Heart left ventricle (tissue), 16 donors: ENCODE data around the gene TLX1. TPM values are rescaled to one million over a fixed set of nuclear protein-coding genes. Genes with fewer than 3 reads are reported as not detected.

Source experiments
- ATAC-seq, 4 donors: fragments of 200-7000 bp; cut with Tn5 transposase; one replicate each; pipeline ENCODE4 v1.9.1; 2020 to 2022; ENCODE audit warnings: moderate library complexity in 4 of 4, mild to moderate bottlenecking in 3 of 4, moderate number of reproducible peaks in 1 of 4
- DNase-seq, 5 donors: peaks; one replicate each; pipeline ENCODE4 v3.0.0-alpha.2; 2020
- H3K27ac ChIP-seq, 12 donors: fragments of 200-600 bp; sonication (generic) in 4 of 12; one replicate each; pipeline versions ENCODE4 v1.5.0 to v1.8.0; 2016 to 2022; ENCODE audit warnings: mild to moderate bottlenecking in 2 of 12
- H3K27me3 ChIP-seq, 9 donors: fragments of 200-600 bp; sonication (generic) in 2 of 9; one replicate each; pipeline versions ENCODE4 v1.5.1 to v1.8.0; 2016 to 2022; ENCODE audit warnings: mild to moderate bottlenecking in 3 of 9
- H3K36me3 ChIP-seq, 9 donors: fragments of 200-600 bp; sonication (generic) in 2 of 9; one replicate each; pipeline versions ENCODE4 v1.5.0 to v1.8.0; 2018 to 2022; ENCODE audit warnings: mild to moderate bottlenecking in 2 of 9
- H3K4me1 ChIP-seq, 12 donors: fragments of 200-600 bp; sonication (generic) in 4 of 12; one replicate each; pipeline versions ENCODE4 v1.5.0 to v1.8.0; 2016 to 2022; ENCODE audit warnings: mild to moderate bottlenecking in 3 of 12
- H3K4me3 ChIP-seq, 12 donors: fragments of 200-600 bp; sonication (generic) in 4 of 12; one replicate each; pipeline versions ENCODE4 v1.5.0 to v1.8.0; 2017 to 2022; ENCODE audit warnings: mild to moderate bottlenecking in 9 of 12, moderate library complexity in 4 of 12
- H3K9me3 ChIP-seq, 12 donors: fragments of 200-600 bp; sonication (generic) in 4 of 12; one replicate each; pipeline versions ENCODE4 v1.5.0 to v1.8.0; 2016 to 2022; ENCODE audit warnings: mild to moderate bottlenecking in 1 of 12
- POLR2A ChIP-seq, 2 donors: fragments of 450-650 bp; IDR thresholded peaks; one replicate each; pipeline ENCODE4 v1.6.1; 2017; ENCODE audit warnings: antibody characterized with exemption in 2 of 2, mild to moderate bottlenecking in 2 of 2, moderate library complexity in 2 of 2
- WGBS, 4 donors: extraction: QIAGEN DNeasy Blood & Tissue Kit in 2 of 4; methylation state at CpG; one replicate each; pipeline versions ENCODE4 v1.1.5 to v1.1.7; 2013 to 2018; 5-methylcytosine and 5-hydroxymethylcytosine counted together
- intact Hi-C, 10 donors: fragments of 100-400 bp; cut with DNase I; formaldehyde crosslinking; loops; one replicate each; pipeline versions ENCODE4 v1.11.1 to v1.14.2; 2022
- polyA plus RNA-seq, 2 donors: library from polyadenylated mRNA; stranded (reverse); fragments of 200-250 nt; gene quantifications; one replicate each; pipeline ENCODE4 v1.2.3, GENCODE V29; 2013
- total RNA-seq, 9 donors: library from RNA; depleted of rRNA in 2 of 9; stranded (reverse); fragments of >200 nt in 2 of 9; fragmentation: NEBNext Ultra II Directional in 3 of 9; extraction: Animal tissue kit (Norgen Biotek cat#: 25700) in 3 of 9; gene quantifications; one replicate each; pipeline versions ENCODE4 v1.1.0 to v1.2.4, GENCODE V29; 2016 to 2023
- TF ChIP-seq, protein P1 (sequence below), 12 donors: fragments of 200-600 bp; sonication (generic) in 4 of 12; IDR thresholded peaks; one replicate each; pipeline versions ENCODE4 v1.5.0 to v1.8.0; 2018 to 2022; ENCODE audit warnings: antibody characterized with exemption in 12 of 12, mild to moderate bottlenecking in 5 of 12
- donor health status: ischemic (EF 13 %, LVEDD 7.1; RV severe dilation, severe dysfunction).
- donor health status: healthy with polysubstance abuse.
- donor health status: DM: no; HTN: yes; CAD: no.
- donor health status: DM: no; HTN: no; CAD: no.
- donor health status: ischemic (EF 25% LVEDD 6.9; RV normal size, moderate dysfunction).
- donor health status: ischemic (EF 25% LVEDD 5.7; RV mildly dilated, moderate dysfunction).
- donor health status: healthy.
- donor health status: DM: yes; HTN: yes; CAD: no.
- donor health status: ischemic (EF 35%, LVEDD 5.7; RV mildly dilated, moderate dysfunction).
- donor health status: nonischemic (EF 11% LVEDD 7.7; RV severe dilation, severe dysfunction).
- donor health status: DM: yes; HTN: yes; CAD: no.
- donor health status: PGD.
- donor health status: ischemic (EF 29% LVEDD 5.4; RV normal size, mild dysfunction).
- donor health status: nonischemic (EF 23%, LVEDD 6.1; RV moderate dilation, normal function).

Gene TLX1
- total and polyA plus RNA-seq, 11 donors, result 0.08 to 0.94 (median 0.18) TPM; not detected in 3

DNA sequence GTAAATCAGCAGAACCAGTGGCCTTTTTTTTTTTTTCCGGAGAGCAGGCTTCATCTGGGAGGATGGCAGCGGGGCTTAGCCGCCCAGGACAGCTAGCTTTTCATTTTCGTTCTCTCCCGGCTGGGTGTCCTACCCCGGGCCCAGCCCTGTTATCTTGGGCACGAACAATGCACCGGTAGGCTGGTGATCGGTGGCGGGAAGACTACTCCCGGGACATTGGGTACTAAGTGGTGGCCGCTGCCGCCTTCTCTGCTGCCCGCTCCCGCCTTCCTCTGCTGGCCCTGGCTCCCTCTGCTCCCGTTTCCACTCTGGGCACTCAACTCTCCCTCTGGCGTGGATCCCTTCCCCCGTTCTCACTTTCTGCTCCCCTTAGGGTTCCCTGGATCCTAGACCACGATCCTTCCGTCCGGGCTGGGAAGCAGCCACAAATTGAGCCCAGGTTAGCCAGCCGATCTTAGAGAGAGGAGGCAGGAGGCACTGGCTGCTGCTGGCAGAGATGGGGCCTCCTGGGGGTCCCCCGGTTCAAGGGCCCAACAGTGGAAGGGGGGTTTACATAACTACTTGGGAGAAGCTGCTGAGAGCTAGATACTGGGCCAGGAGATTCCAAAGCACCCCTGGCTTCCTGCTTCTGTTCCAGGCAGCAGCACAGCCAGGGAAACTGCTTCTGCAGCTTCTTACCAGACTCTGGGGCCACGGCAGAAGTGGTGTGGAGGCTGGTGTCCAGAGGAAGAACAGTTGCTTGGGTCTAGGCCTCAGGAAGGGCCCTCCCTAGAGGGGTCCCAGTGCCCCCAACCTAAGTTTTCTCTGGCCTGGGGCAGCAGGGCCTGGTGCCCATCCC lies 1.8 kb downstream of the TLX1 start:
- H3K9me3 ChIP-seq, result no peaks in the 10 kb centered on the region
- H3K27me3 ChIP-seq, result peaks cover 71 to 100% (median 99%) of the 10 kb centered on the region in 9 donors
- TF ChIP-seq POLR2A (IDR thresholded peaks at IDR 0.05), result no peak
- TF ChIP-seq, protein P1, sequence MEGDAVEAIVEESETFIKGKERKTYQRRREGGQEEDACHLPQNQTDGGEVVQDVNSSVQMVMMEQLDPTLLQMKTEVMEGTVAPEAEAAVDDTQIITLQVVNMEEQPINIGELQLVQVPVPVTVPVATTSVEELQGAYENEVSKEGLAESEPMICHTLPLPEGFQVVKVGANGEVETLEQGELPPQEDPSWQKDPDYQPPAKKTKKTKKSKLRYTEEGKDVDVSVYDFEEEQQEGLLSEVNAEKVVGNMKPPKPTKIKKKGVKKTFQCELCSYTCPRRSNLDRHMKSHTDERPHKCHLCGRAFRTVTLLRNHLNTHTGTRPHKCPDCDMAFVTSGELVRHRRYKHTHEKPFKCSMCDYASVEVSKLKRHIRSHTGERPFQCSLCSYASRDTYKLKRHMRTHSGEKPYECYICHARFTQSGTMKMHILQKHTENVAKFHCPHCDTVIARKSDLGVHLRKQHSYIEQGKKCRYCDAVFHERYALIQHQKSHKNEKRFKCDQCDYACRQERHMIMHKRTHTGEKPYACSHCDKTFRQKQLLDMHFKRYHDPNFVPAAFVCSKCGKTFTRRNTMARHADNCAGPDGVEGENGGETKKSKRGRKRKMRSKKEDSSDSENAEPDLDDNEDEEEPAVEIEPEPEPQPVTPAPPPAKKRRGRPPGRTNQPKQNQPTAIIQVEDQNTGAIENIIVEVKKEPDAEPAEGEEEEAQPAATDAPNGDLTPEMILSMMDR (IDR thresholded peaks at IDR 0.05), result no peak
- DNase-seq, result no peak
- no peak for ATAC-seq
- peaks cover 3 to 50% (median 23%) of the 10 kb centered on the region in 12 donors for H3K4me1 ChIP-seq
- intact Hi-C loops, result no loop called here
- peak overlapping the region in 1 of 12 donors; percentile 44 for H3K27ac ChIP-seq
- H3K4me3 ChIP-seq, result peak overlapping the region in 3 of 12 donors; percentile 13 to 46 (median 29)
- 16 to 22% (median 19%) methylated on average over 19 to 24 of the region's 24 CpGs for WGBS, 4 donors
- no peaks in the 10 kb centered on the region for H3K36me3 ChIP-seq

DNA sequence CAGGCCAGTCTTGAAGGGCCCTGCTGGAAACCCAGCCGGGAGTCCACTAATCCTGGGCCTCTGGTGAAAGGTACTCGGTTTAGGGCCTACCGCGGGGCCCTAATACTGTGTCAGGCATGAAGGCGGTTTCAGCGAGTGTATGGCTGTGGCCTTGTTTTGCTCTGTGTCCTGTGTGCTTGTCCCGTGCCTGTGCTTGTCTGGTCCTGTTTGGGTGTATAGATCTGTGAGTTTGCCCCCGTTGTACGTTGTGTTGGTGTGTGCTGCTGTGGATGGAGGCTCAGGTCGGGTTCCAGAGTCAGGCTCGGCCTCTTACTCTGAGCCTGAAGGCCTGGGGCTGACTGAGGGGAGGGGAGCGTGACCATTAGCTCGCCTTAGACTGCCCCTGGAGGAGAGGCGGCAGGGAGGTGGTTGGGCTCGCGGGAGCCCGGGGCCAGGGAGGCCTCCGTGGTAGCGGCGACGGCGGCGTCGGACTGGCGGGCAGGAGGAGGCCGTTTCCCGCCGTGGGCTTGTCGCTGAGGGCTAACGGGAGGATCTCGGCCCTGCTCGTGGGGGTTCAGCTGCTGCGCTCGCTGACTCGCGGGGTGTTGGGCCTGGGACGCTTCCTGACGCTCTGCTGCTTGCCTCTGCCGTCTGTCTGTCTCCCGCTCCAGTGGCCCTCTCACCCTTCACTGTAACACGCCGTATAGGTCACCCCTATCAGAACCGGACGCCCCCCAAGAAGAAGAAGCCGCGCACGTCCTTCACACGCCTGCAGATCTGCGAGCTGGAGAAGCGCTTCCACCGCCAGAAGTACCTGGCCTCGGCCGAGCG lies 2.6 kb downstream of the TLX1 start:
- intact Hi-C loops, result no loop called here
- no peak for TF ChIP-seq POLR2A (IDR thresholded peaks at IDR 0.05)
- TF ChIP-seq, protein P1 (IDR thresholded peaks at IDR 0.05), result no peak
- Histone ChIP-seq H3K27me3 (peaks cover 77 to 100% (median 98%) of the 10 kb centered on the region in 9 donors), H3K9me3 (no peaks in the 10 kb centered on the region), H3K36me3 (no peaks in the 10 kb centered on the region), H3K27ac (peak overlapping the region in 1 of 12 donors; percentile 44), H3K4me1 (peaks cover 3 to 50% (median 23%) of the 10 kb centered on the region in 12 donors), H3K4me3 (peak overlapping the region in 7 of 12 donors; percentile 28 to 42 (median 28))
- WGBS, 4 donors, result 15 to 35% (median 22%) methylated on average over 32 to 54 of the region's 54 CpGs
- ATAC-seq (no peak), DNase-seq (no peak)

DNA sequence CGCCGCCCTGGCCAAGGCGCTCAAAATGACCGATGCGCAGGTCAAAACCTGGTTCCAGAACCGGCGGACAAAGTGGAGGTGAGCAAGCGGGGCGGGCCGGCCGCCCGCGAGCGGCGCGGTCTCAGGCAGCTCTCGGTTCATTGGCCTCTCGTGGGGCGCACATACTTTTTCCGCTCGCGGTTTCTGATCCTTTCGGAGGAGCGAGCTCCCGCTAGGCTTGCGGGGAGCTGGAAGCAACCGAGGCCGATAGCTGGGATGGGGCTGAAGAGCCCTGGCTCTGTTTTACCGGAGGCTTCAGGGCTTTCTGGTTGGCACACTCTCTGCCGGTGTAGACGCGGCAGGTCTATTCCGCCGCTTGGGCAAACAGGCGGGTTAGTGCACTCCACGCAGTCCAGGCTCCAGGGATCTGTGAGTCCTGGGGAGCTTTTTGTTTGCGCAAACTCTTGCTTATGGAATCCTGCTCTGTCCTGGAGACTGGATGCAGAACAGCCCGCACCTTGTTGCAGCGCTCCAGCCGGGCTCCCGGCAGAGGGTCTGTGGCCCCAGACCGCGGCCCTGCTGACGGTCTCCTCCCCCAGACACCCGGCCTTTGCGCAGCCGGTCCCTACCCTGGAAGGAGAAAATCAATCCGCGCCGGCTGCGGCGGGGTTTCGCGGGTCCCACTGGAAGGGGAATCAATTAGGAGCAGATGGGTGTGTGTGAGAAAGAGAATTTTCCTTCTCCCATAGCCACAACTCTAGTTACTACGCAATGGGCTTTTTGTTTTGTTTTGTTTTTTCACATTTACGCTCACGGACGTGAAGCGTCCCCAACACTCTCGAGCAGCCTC lies 3.4 kb downstream of the TLX1 start:
- Histone ChIP-seq H3K9me3 (no peaks in the 10 kb centered on the region), H3K36me3 (no peaks in the 10 kb centered on the region), H3K4me1 (peaks cover 3 to 55% (median 23%) of the 10 kb centered on the region in 12 donors), H3K27ac (peak overlapping the region in 1 of 12 donors; percentile 44), H3K27me3 (peaks cover 85 to 100% (median 98%) of the 10 kb centered on the region in 9 donors), H3K4me3 (peak overlapping the region; percentile 10 to 42 (median 28))
- 2 to 12% (median 3%) methylated on average over 28 to 60 of the region's 60 CpGs for WGBS, 4 donors
- intact Hi-C loops, result no loop called here
- no peak for DNase-seq
- TF ChIP-seq, protein P1 (IDR thresholded peaks at IDR 0.05), result no peak
- no peak for TF ChIP-seq POLR2A (IDR thresholded peaks at IDR 0.05)
- no peak for ATAC-seq
